Stimulated activated CD4-positive, alpha-beta T cell treated with anti-CD3 and anti-CD28 coated beads, Interleukin-2, amount 100 ng/mL, for 48 hours (primary cell): ENCODE measurements around the gene RHBG.
"Not testable (repeated sequence)": the region's sequence is repeated elsewhere in the genome, so short reads cannot be mapped to it uniquely, and the experiment has no call there.

ENCODE experiments used
- DNase-seq, 2 donors: peaks; one replicate each; pipeline ENCODE4 v3.0.0-alpha.2; 2020

Gene RHBG

GRCh38 chr1:156368889-156369684 lies at the start of gene RHBG:
Gene RHBG (plus strand): TSS chr1:156369211. CDS start chr1:156369250, 39 bp downstream.
- DNase-seq = no peak

GRCh38 chr1:156319664-156320063 lies 49.3 kb upstream of the RHBG start:
- no peak for DNase-seq

- DNase-seq = no peak
These were observed 48.5 kb upstream of the RHBG start for GRCh38 chr1:156320560-156320959.

GRCh38 chr1:156323179-156323578 lies 45.8 kb upstream of the RHBG start:
- DNase-seq = not testable (repeated sequence)

GRCh38 chr1:156336242-156336641 lies 32.8 kb upstream of the RHBG start:
- no peak for DNase-seq

- DNase-seq = no peak
These were observed 31.7 kb upstream of the RHBG start for GRCh38 chr1:156337052-156337887.

GRCh38 chr1:156337888-156338179 lies 31.2 kb upstream of the RHBG start:
- no peak for DNase-seq

GRCh38 chr1:156338180-156338976 lies 30.6 kb upstream of the RHBG start, which contains the start of the genes CCT3 and TSACC:
Gene CCT3 (minus strand): TSS chr1:156338292. CDS start chr1:156338184, 108 bp downstream.
Gene TSACC (plus strand): TSS chr1:156338526. CDS start chr1:156339758, 1,232 bp downstream.
- peak; percentile 99 to 100 for DNase-seq

- DNase-seq = no peak
These were observed 26.6 kb upstream of the RHBG start for GRCh38 chr1:156342166-156342955.

- no peak for DNase-seq
These were observed 24.6 kb upstream of the RHBG start for GRCh38 chr1:156344409-156344808.

GRCh38 chr1:156346035-156346434 lies 23.0 kb upstream of the RHBG start:
- not testable (repeated sequence) for DNase-seq

- no peak for DNase-seq
These were observed 22.4 kb upstream of the RHBG start for GRCh38 chr1:156346636-156347035.

GRCh38 chr1:156347331-156347730 lies 21.7 kb upstream of the RHBG start:
- DNase-seq = no peak

GRCh38 chr1:156352481-156352880 lies 16.5 kb upstream of the RHBG start:
- DNase-seq = not testable (repeated sequence)

- no peak for DNase-seq
These were observed 12.6 kb upstream of the RHBG start for GRCh38 chr1:156356262-156356874.

- DNase-seq = peak; percentile 24 to 65
These were observed 12.0 kb upstream of the RHBG start for GRCh38 chr1:156356875-156357534.

GRCh38 chr1:156357977-156358376 lies 11.0 kb upstream of the RHBG start:
- DNase-seq = no peak

GRCh38 chr1:156358641-156359040 lies 10.4 kb upstream of the RHBG start:
- no peak for DNase-seq

GRCh38 chr1:156359249-156359648 lies 9.8 kb upstream of the RHBG start:
- no peak for DNase-seq

- DNase-seq = no peak
These were observed 9.0 kb upstream of the RHBG start for GRCh38 chr1:156359973-156360372.

- DNase-seq = no peak
These were observed 8.5 kb upstream of the RHBG start for GRCh38 chr1:156360534-156360933.
